ENCODE measurements around the gene TAF1. TPM values are rescaled to one million over a fixed set of nuclear protein-coding genes. Genes with fewer than 3 reads are reported as not detected.

TAF1 gene
- total RNA-seq, 1 experiment from 2014 or later: 38.3 TPM

DNA sequence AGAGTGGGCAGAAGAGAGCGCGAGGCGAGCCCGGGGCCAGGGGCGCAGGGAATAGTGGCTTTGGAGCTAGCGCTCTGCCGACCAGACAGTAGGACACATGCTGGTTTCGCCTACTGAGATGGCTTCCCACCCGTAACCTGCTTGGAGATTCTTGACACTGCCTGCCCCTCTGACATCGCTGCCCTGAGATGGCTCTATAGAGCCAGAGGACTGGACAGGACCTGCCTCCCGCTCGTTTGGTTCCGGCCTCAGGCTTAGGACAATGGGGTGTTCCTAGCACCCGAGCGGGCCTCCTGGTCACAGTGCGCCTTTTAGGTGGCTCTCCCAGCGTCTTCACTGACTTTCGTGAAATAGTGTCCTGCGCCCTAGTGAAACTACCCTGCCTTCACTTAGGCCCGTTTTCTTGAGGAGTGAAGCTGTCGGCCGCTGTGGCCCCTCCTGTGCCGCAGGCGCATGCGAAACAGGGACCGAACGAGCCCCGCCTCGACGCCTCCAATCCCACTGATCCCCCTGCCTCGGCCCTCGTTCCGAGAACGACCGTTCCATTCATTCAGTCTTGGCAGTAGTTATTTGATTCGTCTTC lies 608 bp downstream of the TAF1 start:
- peak; percentile 22 for ATAC-seq
- H3K4me3 ChIP-seq (ENCODE audit: low read depth in 2 of 2, low read length in 2 of 2): peak overlapping the region; percentile 87 to 96
- POLR2A ChIA-PET: interaction anchor here (0.9 kb wide), 1 partner anchor 83 kb away, joined by 10 read pairs; the partner anchor contains the start of gene NONO
- intact Hi-C loops (cut with micrococcal nuclease; ENCODE audit: unreplicated experiment) (no loop called here), in situ Hi-C loops (cut with HindIII; ENCODE audit: low pct_unique_long_range_greater_than_20kb, low sequenced_read_pairs) (no loop called here)
- H3K4me1 ChIP-seq (ENCODE audit: control insufficient read depth, insufficient read depth, low read length): peaks cover 4% of the 10 kb centered on the region
- no peaks in the 10 kb centered on the region for H3K9me3 ChIP-seq (ENCODE audit: control insufficient read depth, insufficient read depth, low read depth, low read length)
- DNase-seq (ENCODE audit: low read depth, low spot score): no peak
- peak overlapping the region; percentile 95 for H3K27ac ChIP-seq (ENCODE audit: low read length)
- H3K27me3 ChIP-seq (ENCODE audit: control insufficient read depth, insufficient read depth, low read length): no peaks in the 10 kb centered on the region
- CTCF ChIA-PET: interaction anchor here (0.6 kb wide), 1 partner anchor 112 kb away, joined by 3 read pairs; no protein-coding TSS in a partner anchor
- BruUV-seq (replicated peaks): TSS peak; percentile 88
- TF ChIP-seq, protein P1, sequence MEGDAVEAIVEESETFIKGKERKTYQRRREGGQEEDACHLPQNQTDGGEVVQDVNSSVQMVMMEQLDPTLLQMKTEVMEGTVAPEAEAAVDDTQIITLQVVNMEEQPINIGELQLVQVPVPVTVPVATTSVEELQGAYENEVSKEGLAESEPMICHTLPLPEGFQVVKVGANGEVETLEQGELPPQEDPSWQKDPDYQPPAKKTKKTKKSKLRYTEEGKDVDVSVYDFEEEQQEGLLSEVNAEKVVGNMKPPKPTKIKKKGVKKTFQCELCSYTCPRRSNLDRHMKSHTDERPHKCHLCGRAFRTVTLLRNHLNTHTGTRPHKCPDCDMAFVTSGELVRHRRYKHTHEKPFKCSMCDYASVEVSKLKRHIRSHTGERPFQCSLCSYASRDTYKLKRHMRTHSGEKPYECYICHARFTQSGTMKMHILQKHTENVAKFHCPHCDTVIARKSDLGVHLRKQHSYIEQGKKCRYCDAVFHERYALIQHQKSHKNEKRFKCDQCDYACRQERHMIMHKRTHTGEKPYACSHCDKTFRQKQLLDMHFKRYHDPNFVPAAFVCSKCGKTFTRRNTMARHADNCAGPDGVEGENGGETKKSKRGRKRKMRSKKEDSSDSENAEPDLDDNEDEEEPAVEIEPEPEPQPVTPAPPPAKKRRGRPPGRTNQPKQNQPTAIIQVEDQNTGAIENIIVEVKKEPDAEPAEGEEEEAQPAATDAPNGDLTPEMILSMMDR (IDR thresholded peaks at IDR 0.05): no peak
- 0 out of 2 replicates have a peak, but pooled peaks have one; percentile 51 for TF ChIP-seq SIN3A (IDR thresholded peaks at IDR 0.05; ENCODE audit: borderline replicate concordance, insufficient read depth, low read depth, low read length)
- H3K36me3 ChIP-seq (ENCODE audit: control insufficient read depth, insufficient read depth, low read length): peaks cover 8% of the 10 kb centered on the region

DNA sequence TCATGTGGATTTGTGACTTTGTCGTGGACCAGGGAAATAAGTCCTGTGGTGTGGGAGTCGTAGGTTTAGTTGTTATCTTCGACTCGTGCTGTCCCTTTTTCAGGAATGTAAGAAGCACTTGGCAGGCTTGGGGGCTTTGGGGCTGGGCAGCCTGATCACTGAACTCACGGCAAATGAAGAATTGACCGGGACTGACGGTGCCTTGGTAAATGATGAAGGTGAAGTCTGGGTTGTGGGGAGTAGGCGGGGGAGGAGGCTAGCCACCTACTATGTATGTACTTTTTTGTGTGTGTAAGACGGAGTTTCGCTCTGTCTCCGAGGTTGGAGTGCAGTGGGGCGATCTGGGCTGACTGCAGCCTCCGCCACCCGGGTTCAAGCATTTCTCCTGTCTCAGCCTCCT lies 1.2 kb downstream of the TAF1 start:
- no peaks in the 10 kb centered on the region for H3K9me3 ChIP-seq (ENCODE audit: control insufficient read depth, insufficient read depth, low read depth, low read length)
- intact Hi-C loops (cut with micrococcal nuclease; ENCODE audit: unreplicated experiment) (no loop called here), in situ Hi-C loops (cut with HindIII; ENCODE audit: low pct_unique_long_range_greater_than_20kb, low sequenced_read_pairs) (no loop called here)
- peak overlapping the region; percentile 87 to 96 for H3K4me3 ChIP-seq (ENCODE audit: low read depth in 2 of 2, low read length in 2 of 2)
- no TSS peak for BruUV-seq (replicated peaks)
- TF ChIP-seq, protein P2, sequence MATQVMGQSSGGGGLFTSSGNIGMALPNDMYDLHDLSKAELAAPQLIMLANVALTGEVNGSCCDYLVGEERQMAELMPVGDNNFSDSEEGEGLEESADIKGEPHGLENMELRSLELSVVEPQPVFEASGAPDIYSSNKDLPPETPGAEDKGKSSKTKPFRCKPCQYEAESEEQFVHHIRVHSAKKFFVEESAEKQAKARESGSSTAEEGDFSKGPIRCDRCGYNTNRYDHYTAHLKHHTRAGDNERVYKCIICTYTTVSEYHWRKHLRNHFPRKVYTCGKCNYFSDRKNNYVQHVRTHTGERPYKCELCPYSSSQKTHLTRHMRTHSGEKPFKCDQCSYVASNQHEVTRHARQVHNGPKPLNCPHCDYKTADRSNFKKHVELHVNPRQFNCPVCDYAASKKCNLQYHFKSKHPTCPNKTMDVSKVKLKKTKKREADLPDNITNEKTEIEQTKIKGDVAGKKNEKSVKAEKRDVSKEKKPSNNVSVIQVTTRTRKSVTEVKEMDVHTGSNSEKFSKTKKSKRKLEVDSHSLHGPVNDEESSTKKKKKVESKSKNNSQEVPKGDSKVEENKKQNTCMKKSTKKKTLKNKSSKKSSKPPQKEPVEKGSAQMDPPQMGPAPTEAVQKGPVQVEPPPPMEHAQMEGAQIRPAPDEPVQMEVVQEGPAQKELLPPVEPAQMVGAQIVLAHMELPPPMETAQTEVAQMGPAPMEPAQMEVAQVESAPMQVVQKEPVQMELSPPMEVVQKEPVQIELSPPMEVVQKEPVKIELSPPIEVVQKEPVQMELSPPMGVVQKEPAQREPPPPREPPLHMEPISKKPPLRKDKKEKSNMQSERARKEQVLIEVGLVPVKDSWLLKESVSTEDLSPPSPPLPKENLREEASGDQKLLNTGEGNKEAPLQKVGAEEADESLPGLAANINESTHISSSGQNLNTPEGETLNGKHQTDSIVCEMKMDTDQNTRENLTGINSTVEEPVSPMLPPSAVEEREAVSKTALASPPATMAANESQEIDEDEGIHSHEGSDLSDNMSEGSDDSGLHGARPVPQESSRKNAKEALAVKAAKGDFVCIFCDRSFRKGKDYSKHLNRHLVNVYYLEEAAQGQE (IDR thresholded peaks at IDR 0.05; ENCODE audit: insufficient read depth in 1 of 2, low read depth in 2 of 2, low read length in 1 of 2): no peak
- TF ChIP-seq TCF7L2 (IDR thresholded peaks at IDR 0.05; ENCODE audit: low read depth, low read length) (no peak), SIN3A (IDR thresholded peaks at IDR 0.05; ENCODE audit: borderline replicate concordance, insufficient read depth, low read depth, low read length) (no peak), POLR2AphosphoS5 (IDR thresholded peaks at IDR 0.05; ENCODE audit: low read depth, low read length) (no peak)
- TF ChIP-seq, protein P1 (IDR thresholded peaks at IDR 0.05): no peak
- H3K36me3 ChIP-seq (ENCODE audit: control insufficient read depth, insufficient read depth, low read length): peaks cover 8% of the 10 kb centered on the region
- peaks cover 4% of the 10 kb centered on the region for H3K4me1 ChIP-seq (ENCODE audit: control insufficient read depth, insufficient read depth, low read length)
- H3K27me3 ChIP-seq (ENCODE audit: control insufficient read depth, insufficient read depth, low read length): no peaks in the 10 kb centered on the region
- DNase-seq (ENCODE audit: low read depth, low spot score) (no peak), ATAC-seq (no peak)
- ChIA-PET CTCF (no interaction called here), POLR2A (no interaction called here)
- H3K27ac ChIP-seq (ENCODE audit: low read length): peak overlapping the region; percentile 95
